Naive thymus-derived CD4-positive, alpha-beta T cell (primary cell): ENCODE results near the gene NKX6-1. TPM values are rescaled to one million over a fixed set of nuclear protein-coding genes. Genes with fewer than 3 reads are reported as not detected.

Source experiments
- ATAC-seq: fragments of 150-1000 bp; cut with Tn5 transposase; 2 replicates; pipeline ENCODE4 v1.10.0; 2021; ENCODE audit warnings: mild to moderate bottlenecking, moderate library complexity
- CTCF ChIA-PET: fragments of 350-600 bp; sonication (Branson Sonifier 250); formaldehyde crosslinking; loops from one replicate; lab custom pipeline; 2021; ENCODE audit warnings: antibody characterized with exemption; lab: Charles Lee
- POLR2A ChIA-PET: fragments of 350-600 bp; sonication (Branson Sonifier 250); formaldehyde crosslinking; loops from one replicate; lab custom pipeline; 2021; ENCODE audit warnings: antibody characterized with exemption, inconsistent platforms; lab: Charles Lee
- DNase-seq, 9 donors: peaks; one replicate each; pipeline versions ENCODE4 v3.0.0 to v3.0.0-alpha.2; 2020 to 2022; ENCODE audit warnings: mixed read lengths in 1 of 9
- H3K27ac ChIP-seq: one replicate; pipeline ENCODE4 v1.7.0; 2013; ENCODE audit warnings: mild to moderate bottlenecking, low read depth, low read length, moderate library complexity
- H3K27me3 ChIP-seq, 2 donors: one replicate each; pipeline ENCODE4 v1.7.0; 2013; ENCODE audit warnings: low read length in 2 of 2, mild to moderate bottlenecking in 2 of 2, moderate library complexity in 2 of 2; ENCODE audit not compliant: control insufficient read depth in 2 of 2, insufficient read depth in 2 of 2
- H3K36me3 ChIP-seq, 3 experiments: 1 replicate in 2 of 3; 2 replicates in 1 of 3; pipeline ENCODE4 v1.7.0; 2013; ENCODE audit warnings: low read length in 3 of 3, mild to moderate bottlenecking in 3 of 3, moderate library complexity in 1 of 3; ENCODE audit not compliant: insufficient read depth in 3 of 3, control insufficient read depth in 2 of 3
- H3K4me1 ChIP-seq, 2 donors: one replicate each; pipeline ENCODE4 v1.7.0; 2013; ENCODE audit warnings: low read length in 2 of 2, mild to moderate bottlenecking in 2 of 2, moderate library complexity in 1 of 2; ENCODE audit not compliant: control insufficient read depth in 2 of 2, insufficient read depth in 2 of 2
- H3K4me3 ChIP-seq: 2 replicates; pipeline ENCODE4 v1.7.0; 2013; ENCODE audit warnings: mild to moderate bottlenecking, low read length
- H3K9me3 ChIP-seq, 3 experiments: 1 replicate in 2 of 3; 2 replicates in 1 of 3; pipeline ENCODE4 v1.7.0; 2013; ENCODE audit warnings: low read length in 3 of 3; ENCODE audit not compliant: control insufficient read depth in 2 of 3
- H3K27ac Mint-ChIP-seq, 9 donors: one replicate each; pipeline ENCODE4 v1.8.0; 2020 to 2022; ENCODE audit warnings: mixed read lengths in 9 of 9, mild to moderate bottlenecking in 8 of 9, moderate library complexity in 5 of 9, inconsistent platforms in 2 of 9
- H3K27me3 Mint-ChIP-seq, 5 donors: one replicate each; pipeline ENCODE4 v1.8.0; 2021 to 2022; ENCODE audit warnings: mixed read lengths in 5 of 5, mild to moderate bottlenecking in 1 of 5
- H3K36me3 Mint-ChIP-seq, 5 donors: one replicate each; pipeline ENCODE4 v1.8.0; 2020 to 2022; ENCODE audit warnings: mixed read lengths in 5 of 5, mild to moderate bottlenecking in 3 of 5, inconsistent platforms in 1 of 5
- H3K4me1 Mint-ChIP-seq, 7 donors: one replicate each; pipeline ENCODE4 v1.8.0; 2020 to 2022; ENCODE audit warnings: mixed read lengths in 7 of 7, mild to moderate bottlenecking in 3 of 7, inconsistent platforms in 1 of 7
- H3K4me3 Mint-ChIP-seq, 10 donors: one replicate each; pipeline ENCODE4 v1.8.0; 2020 to 2022; ENCODE audit warnings: mild to moderate bottlenecking in 10 of 10, mixed read lengths in 10 of 10, moderate library complexity in 6 of 10, inconsistent platforms in 2 of 10
- H3K9me3 Mint-ChIP-seq, 11 donors: one replicate each; pipeline ENCODE4 v1.8.0; 2020 to 2022; ENCODE audit warnings: mixed read lengths in 11 of 11, mild to moderate bottlenecking in 4 of 11, inconsistent platforms in 1 of 11, moderate library complexity in 1 of 11
- intact Hi-C, 2 donors: fragments of 100-400 bp; cut with micrococcal nuclease; formaldehyde crosslinking; loops; one replicate each; pipeline ENCODE4 v1.15.1; 2023
- polyA plus RNA-seq, 2 donors: library from polyadenylated mRNA; unstranded; fragments of 300-500 nt; fragmentation: Illumina TruSeq; gene quantifications; one replicate each; pipeline ENCODE4 v1.2.3, GENCODE V29; 2021
- total RNA-seq, 6 experiments: library from RNA in 5 of 6; stranded (reverse) in 5 of 6; gene quantifications; 1 replicate in 5 of 6; 2 replicates in 1 of 6; pipeline ENCODE4 v1.2.3 and lab custom pipeline; 2021 to 2026

Gene NKX6-1
- total and polyA plus RNA-seq, 7 experiments from 2014 or later, result not detected

DNA sequence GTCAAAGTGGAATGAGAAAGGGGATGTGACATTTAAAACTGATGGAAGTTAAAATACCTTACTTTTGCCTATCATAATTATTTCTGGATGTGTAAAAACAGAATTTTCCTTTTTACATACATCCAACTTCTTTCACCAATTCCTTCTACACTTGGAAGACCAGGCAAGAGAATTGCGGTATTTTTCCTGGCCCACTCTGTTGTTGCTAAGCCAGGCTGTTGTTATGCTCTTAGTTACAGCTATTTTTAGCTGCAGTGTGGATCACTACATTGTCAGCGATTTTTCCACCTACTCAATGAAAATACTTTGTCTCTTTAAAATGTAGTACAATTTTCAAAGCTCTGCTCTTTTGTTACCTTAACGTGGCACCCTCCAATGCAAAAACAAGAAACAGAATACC lies 43.4 kb downstream of the NKX6-1 start:
- peaks cover 0 to 5% (median 0%) of the 10 kb centered on the region in 11 donors for H3K9me3 Mint-ChIP-seq
- intact Hi-C loops, result no loop called here
- CTCF ChIA-PET, result no interaction called here
- Histone ChIP-seq H3K27me3 (no peaks in the 10 kb centered on the region), H3K9me3 (no peaks in the 10 kb centered on the region), H3K27ac (no peak overlapping the region), H3K4me1 (no peaks in the 10 kb centered on the region), H3K4me3 (no peak overlapping the region), H3K36me3 (no peaks in the 10 kb centered on the region)
- H3K27ac Mint-ChIP-seq, result no peak overlapping the region
- no peak overlapping the region for H3K4me3 Mint-ChIP-seq
- H3K27me3 Mint-ChIP-seq, result peaks cover 0 to 35% (median 21%) of the 10 kb centered on the region in 5 donors
- DNase-seq (no peak), ATAC-seq (no peak)
- POLR2A ChIA-PET, result no interaction called here
- H3K4me1 Mint-ChIP-seq, result no peaks in the 10 kb centered on the region
- H3K36me3 Mint-ChIP-seq, result no peaks in the 10 kb centered on the region

DNA sequence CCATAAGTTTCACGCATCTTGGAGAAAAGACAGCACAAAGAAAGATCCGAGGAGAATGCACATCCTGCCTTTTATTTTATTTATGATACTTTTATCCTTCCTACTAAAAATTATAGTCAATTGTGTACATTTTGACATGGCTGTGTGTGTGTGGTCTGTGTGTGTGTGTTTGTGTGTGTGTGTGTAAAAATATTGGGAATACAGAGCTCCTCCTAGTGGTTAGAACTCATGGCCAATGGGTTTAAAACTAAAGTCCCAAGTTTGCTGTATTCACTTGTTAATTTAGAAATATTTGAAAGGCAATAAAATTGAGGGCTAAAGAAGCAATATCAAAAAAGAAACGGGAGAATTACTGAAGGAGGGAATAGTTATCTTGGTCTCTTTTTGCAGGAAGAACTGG lies 47.5 kb downstream of the NKX6-1 start:
- peaks cover 0 to 9% (median 0%) of the 10 kb centered on the region in 11 donors for H3K9me3 Mint-ChIP-seq
- intact Hi-C loops, result no loop called here
- CTCF ChIA-PET, result interaction anchor here (0.6 to 0.7 kb wide), 2 partner anchors 12 to 807 kb away, joined by 3 read pairs; no protein-coding TSS in a partner anchor
- no peak overlapping the region for H3K4me3 ChIP-seq
- ATAC-seq (no peak), DNase-seq (no peak)
- no peaks in the 10 kb centered on the region for H3K4me1 Mint-ChIP-seq
- no peaks in the 10 kb centered on the region for H3K36me3 ChIP-seq
- H3K27ac ChIP-seq, result no peak overlapping the region
- H3K27ac Mint-ChIP-seq, result no peak overlapping the region
- H3K36me3 Mint-ChIP-seq, result no peaks in the 10 kb centered on the region
- POLR2A ChIA-PET, result no interaction called here
- no peak overlapping the region for H3K4me3 Mint-ChIP-seq
- no peaks in the 10 kb centered on the region for H3K27me3 ChIP-seq
- H3K27me3 Mint-ChIP-seq, result peaks cover 0 to 43% (median 19%) of the 10 kb centered on the region in 5 donors
- no peaks in the 10 kb centered on the region for H3K4me1 ChIP-seq
- no peaks in the 10 kb centered on the region for H3K9me3 ChIP-seq

DNA sequence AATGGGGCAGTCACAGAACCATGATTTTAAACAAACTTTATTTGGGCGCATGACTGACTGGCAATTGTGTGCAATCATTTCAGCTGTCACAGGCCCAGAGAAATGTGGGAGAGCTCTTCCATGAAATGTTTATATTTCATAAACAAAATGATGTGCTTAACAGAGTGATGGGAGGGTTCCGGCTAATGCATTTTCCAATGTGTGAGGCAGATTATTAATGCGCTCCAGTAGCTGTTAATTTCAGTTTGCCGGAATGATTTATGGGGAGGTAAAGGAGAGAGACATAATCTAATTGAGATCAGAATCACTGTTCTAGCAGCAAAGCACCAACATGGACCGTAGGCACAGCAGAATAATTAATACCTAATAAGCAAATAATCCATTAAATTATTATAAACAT lies 55.6 kb downstream of the NKX6-1 start:
- intact Hi-C loops, result no loop called here
- Mint-ChIP-seq H3K4me1 (no peaks in the 10 kb centered on the region), H3K27ac (no peak overlapping the region), H3K36me3 (no peaks in the 10 kb centered on the region), H3K4me3 (no peak overlapping the region), H3K27me3 (peaks cover 0 to 44% (median 24%) of the 10 kb centered on the region in 5 donors), H3K9me3 (peaks cover 0 to 11% (median 0%) of the 10 kb centered on the region in 11 donors)
- DNase-seq (no peak), ATAC-seq (no peak)
- Histone ChIP-seq H3K9me3 (no peaks in the 10 kb centered on the region), H3K27ac (no peak overlapping the region), H3K4me1 (no peaks in the 10 kb centered on the region), H3K27me3 (no peaks in the 10 kb centered on the region), H3K4me3 (no peak overlapping the region), H3K36me3 (no peaks in the 10 kb centered on the region)
- CTCF ChIA-PET, result no interaction called here
- POLR2A ChIA-PET, result interaction anchor here (0.6 kb wide), 1 partner anchor 882 kb away, joined by 3 read pairs; no protein-coding TSS in a partner anchor

DNA sequence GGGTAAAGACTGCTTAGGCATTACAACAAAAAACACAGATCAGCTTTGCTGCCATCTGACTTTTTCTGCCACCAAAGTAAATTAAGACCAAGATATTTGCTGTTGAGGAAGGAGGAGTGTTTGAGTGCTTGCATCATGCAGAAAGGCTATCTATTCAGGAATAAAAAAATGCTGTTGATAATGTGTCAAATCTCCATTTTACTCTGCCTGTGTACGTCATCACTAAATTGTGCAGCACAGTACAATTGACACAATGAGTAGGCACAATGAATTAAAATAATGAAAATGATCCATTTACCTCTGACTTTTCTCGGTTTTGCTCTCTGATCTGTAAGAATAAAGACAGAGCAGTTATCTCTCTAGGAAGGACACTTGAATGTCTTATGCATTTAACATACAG lies 56.3 kb downstream of the NKX6-1 start:
- H3K4me1 Mint-ChIP-seq, result no peaks in the 10 kb centered on the region
- no peak overlapping the region for H3K27ac Mint-ChIP-seq
- Histone ChIP-seq H3K27ac (no peak overlapping the region), H3K27me3 (no peaks in the 10 kb centered on the region), H3K4me1 (no peaks in the 10 kb centered on the region), H3K9me3 (no peaks in the 10 kb centered on the region), H3K4me3 (no peak overlapping the region), H3K36me3 (no peaks in the 10 kb centered on the region)
- POLR2A ChIA-PET, result no interaction called here
- no peaks in the 10 kb centered on the region for H3K36me3 Mint-ChIP-seq
- DNase-seq, result no peak
- ATAC-seq, result no peak
- H3K9me3 Mint-ChIP-seq, result peaks cover 0 to 11% (median 0%) of the 10 kb centered on the region in 11 donors
- CTCF ChIA-PET, result no interaction called here
- intact Hi-C loops, result no loop called here
- H3K27me3 Mint-ChIP-seq, result peaks cover 0 to 50% (median 24%) of the 10 kb centered on the region in 5 donors
- H3K4me3 Mint-ChIP-seq, result no peak overlapping the region

Other genes with a start within 250 kb of the NKX6-1 start
- gene CDS1, start 83.8 kb upstream of the NKX6-1 start, total RNA-seq, result under 1 TPM in 4 of 5 experiments, not detected in 1; 0.70 to 0.95 (median 0.80) TPM
- gene CDS1, start 83.8 kb upstream of the NKX6-1 start, polyA plus RNA-seq, result under 1 TPM; 0.39 to 0.54 TPM